Right renal cortex interstitium (tissue), 3 donors: ENCODE measurements around the gene EVL. TPM values are rescaled to one million over a fixed set of nuclear protein-coding genes. Genes with fewer than 3 reads are reported as not detected.
A peak's percentile ranks its signal among the peaks of the same experiment; 100 is the strongest.

Source experiments
- DNase-seq, 3 donors: peaks; one replicate each; pipeline ENCODE4 v3.0.0-alpha.2; 2013; ENCODE audit warnings: low read depth in 3 of 3, low spot score in 2 of 3
- polyA plus RNA-seq, 3 donors: library from polyadenylated mRNA; unstranded; fragments of 120-200 nt; gene quantifications; one replicate each; pipeline ENCODE4 v1.2.1, GENCODE V29; 2013; ENCODE audit not compliant: insufficient read length in 3 of 3

EVL gene
- polyA plus RNA-seq, 3 donors, result 98.1 to 104 (median 99.9) TPM

- no peak for DNase-seq
Observed at GRCh38 chr14:100192250-100192671, 127.0 kb downstream of the EVL start.

- peak; percentile 88 to 98 (median 94) for DNase-seq
Observed at GRCh38 chr14:100192672-100193416, 127.6 kb downstream of the EVL start.

Other genes with a start within 250 kb of the EVL start
- gene DEGS2, start 94.2 kb downstream of the EVL start, polyA plus RNA-seq, result 10 to 100 TPM in 1 of 3 donors, 1 to 10 TPM in 2; 5.3 to 11.1 (median 9.8) TPM
- gene YY1, start 173.7 kb downstream of the EVL start, polyA plus RNA-seq, result 100 to 1,000 TPM; 146 to 151 (median 146) TPM
- gene SLC25A29, start 241.0 kb downstream of the EVL start, polyA plus RNA-seq, result 10 to 100 TPM; 32.6 to 41.9 (median 34.2) TPM